ENCODE results near the gene EAF2. TPM values are rescaled to one million over a fixed set of nuclear protein-coding genes. Genes with fewer than 3 reads are reported as not detected.

The EAF2 gene
- polyA plus RNA-seq, 3 donors: 3.0 to 6.6 (median 5.4) TPM

DNA sequence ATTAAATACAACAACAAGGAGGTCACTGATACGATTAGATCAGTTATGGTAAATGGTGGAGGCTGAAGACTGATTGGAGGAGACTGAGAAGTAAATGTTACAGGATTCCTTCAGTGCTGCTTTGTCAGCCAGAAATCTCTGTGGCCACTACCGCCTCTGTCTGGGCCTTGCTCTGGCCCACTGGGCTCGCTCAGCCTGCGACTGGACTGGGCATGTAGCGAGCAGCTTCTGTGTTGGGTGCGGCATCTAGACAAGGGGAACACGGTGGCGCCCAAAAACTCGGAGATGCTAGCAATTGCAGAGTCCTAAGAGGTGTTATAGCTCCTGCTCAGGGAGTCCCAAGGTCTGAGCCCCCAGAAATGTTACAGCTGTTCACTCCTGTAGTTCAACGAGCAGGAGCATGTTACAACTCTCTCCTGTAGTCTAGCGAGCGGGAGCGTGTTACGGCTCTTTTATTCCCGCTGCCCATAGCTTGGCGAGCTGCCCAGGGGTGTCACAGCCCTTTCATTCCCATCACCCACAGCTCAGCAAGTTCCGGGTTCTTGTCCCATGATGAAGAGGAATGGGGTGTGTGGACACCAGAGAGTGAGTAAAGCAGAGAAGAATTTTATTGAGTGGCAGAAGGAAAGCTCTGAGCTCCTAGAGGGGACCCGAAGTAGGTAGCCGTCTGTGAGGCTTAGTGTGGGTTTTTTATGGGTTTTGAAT, 83.9 kb downstream of the EAF2 start:
- 88 to 93% (median 88%) methylated on average over 19 of the region's 19 CpGs for WGBS, 3 donors
- H3K27ac ChIP-seq (ENCODE audit: low read depth, low read length): no peak overlapping the region

DNA sequence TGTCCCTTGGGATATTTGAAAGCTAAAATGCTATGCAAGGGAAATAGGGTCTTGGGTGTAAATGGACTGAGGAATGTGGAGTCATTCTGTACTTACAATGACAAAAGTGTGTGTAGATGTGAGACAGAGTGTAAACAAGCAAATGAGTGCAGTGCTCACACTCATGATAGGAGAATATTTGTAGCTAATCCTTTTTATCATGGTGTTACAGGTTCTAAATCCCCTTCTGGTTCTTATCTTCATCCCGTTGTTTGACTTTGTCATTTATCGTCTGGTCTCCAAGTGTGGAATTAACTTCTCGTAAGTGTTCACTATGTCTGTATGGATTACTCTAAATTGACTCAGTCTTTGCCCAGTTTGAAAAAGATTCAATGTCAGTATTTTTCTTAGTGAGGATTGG, 89.7 kb downstream of the EAF2 start:
- WGBS, 3 donors: 29 to 79% (median 71%) methylated on average over 3 of the region's 3 CpGs
- no peak overlapping the region for H3K27ac ChIP-seq (ENCODE audit: low read depth, low read length)

DNA sequence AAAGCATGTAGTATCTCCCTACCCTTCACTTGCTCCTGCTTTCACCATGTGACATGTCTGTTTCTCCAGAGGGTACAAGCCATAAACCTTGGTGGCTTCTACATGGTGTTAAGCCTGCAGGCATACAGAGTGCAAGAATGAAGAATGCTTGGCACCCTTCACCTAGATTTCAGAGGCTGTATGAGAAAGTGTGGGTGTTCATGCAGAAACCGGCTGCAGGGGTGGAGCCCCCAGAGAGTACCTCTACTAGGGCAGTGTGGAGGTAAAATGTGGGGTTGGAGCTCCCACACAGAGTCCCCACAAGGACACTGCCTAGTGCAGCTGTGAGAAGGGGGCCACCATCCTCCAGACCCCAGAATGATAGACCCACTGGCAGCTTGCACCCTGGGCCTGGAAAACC, 91.4 kb downstream of the EAF2 start:
- no peak overlapping the region for H3K27ac ChIP-seq (ENCODE audit: low read depth, low read length)
- 0 to 95% (median 83%) methylated on average over 1 of the region's 1 CpG for WGBS, 3 donors

Other genes starting within 250 kb of the EAF2 start
- under 1 TPM; under 0.01 to 0.07 (median 0.02) TPM for gene FBXO40, start 241.8 kb upstream of the EAF2 start, polyA plus RNA-seq
- 10 to 100 TPM; 10.3 to 67.8 (median 47.8) TPM for gene HCLS1, start 174.3 kb upstream of the EAF2 start, polyA plus RNA-seq
- 10 to 100 TPM; 13.8 to 16.6 (median 14.4) TPM for gene GOLGB1, start 85.5 kb upstream of the EAF2 start, polyA plus RNA-seq
- gene IQCB1, start 149 bp upstream of the EAF2 start, polyA plus RNA-seq: 10 to 100 TPM in 1 of 3 donors, 1 to 10 TPM in 2; 7.9 to 12.7 (median 7.9) TPM
- 1 to 10 TPM in 2 of 3 donors, under 1 TPM in 1; 0.15 to 2.4 (median 1.3) TPM for gene SLC15A2, start 59.2 kb downstream of the EAF2 start, polyA plus RNA-seq
- gene ILDR1, start 187.0 kb downstream of the EAF2 start, polyA plus RNA-seq: 1 to 10 TPM in 1 of 3 donors, not detected in 2; 4.9 TPM
- gene CD86, start 220.2 kb downstream of the EAF2 start, polyA plus RNA-seq: 1 to 10 TPM in 2 of 3 donors, under 1 TPM in 1; 0.53 to 3.4 (median 2.4) TPM